PC-3 (cell line): ENCODE measurements around the gene ATOH1.

Source experiments
- EZH2 ChIP-seq: fragments of 300-600 bp; sonication (generic); IDR thresholded peaks from one replicate; pipeline ENCODE4 v1.6.1; 2017; ENCODE audit warnings: antibody characterized with exemption, mild to moderate bottlenecking, low read length; ENCODE audit not compliant: unreplicated experiment
- TF ChIP-seq, protein P1 (sequence below): fragments of 300-600 bp; sonication (generic); conservative IDR thresholded peaks from 2 replicates; pipeline ENCODE4 v1.5.1; 2017; ENCODE audit warnings: antibody characterized with exemption, low read depth, mild to moderate bottlenecking, low read length

DNA sequence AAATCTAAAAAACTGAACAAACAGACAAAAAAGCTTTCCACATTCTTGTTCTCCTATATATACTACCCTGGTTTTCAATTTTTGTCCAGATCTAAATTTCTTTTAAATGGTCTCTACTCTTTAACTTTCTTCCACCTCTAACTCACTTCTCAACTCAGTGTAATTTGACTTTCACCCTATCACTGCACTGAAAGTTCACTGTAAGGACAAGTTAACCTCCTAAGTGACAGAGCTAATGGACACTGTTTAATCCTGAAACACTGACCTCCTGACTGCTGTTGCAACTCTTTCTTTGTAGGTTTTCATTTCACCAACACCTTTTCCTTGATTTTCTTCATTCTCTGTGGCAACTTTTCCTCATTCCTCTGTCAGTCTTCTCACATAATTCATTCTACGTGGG lies 50.0 kb downstream of the ATOH1 start:
- TF ChIP-seq, protein P1, sequence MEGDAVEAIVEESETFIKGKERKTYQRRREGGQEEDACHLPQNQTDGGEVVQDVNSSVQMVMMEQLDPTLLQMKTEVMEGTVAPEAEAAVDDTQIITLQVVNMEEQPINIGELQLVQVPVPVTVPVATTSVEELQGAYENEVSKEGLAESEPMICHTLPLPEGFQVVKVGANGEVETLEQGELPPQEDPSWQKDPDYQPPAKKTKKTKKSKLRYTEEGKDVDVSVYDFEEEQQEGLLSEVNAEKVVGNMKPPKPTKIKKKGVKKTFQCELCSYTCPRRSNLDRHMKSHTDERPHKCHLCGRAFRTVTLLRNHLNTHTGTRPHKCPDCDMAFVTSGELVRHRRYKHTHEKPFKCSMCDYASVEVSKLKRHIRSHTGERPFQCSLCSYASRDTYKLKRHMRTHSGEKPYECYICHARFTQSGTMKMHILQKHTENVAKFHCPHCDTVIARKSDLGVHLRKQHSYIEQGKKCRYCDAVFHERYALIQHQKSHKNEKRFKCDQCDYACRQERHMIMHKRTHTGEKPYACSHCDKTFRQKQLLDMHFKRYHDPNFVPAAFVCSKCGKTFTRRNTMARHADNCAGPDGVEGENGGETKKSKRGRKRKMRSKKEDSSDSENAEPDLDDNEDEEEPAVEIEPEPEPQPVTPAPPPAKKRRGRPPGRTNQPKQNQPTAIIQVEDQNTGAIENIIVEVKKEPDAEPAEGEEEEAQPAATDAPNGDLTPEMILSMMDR, result no peak
- no peak for TF ChIP-seq EZH2
